DND-41 (cell line): ENCODE measurements around the gene ABLIM1.

Experiments used
- ATAC-seq: fragments of 200-7000 bp; cut with Tn5 transposase; 3 replicates; pipeline ENCODE4 v1.9.1; 2021; ENCODE audit warnings: low read depth; ENCODE audit not compliant: insufficient read depth
- DNase-seq: peaks from one replicate; pipeline ENCODE4 v3.0.0-alpha.2; 2020
- H2AFZ ChIP-seq: 2 replicates; pipeline ENCODE4 v1.6.0; 2012; ENCODE audit warnings: low read depth, low read length
- H3K27ac ChIP-seq: 2 replicates; pipeline ENCODE4 v1.5.1; 2012; ENCODE audit warnings: low read length, inconsistent platforms
- H3K27me3 ChIP-seq: fragments of 200-600 bp; sonication (generic); 2 replicates; pipeline ENCODE4 v1.6.0; 2012; ENCODE audit warnings: low read length, mild to moderate bottlenecking, inconsistent platforms; ENCODE audit not compliant: insufficient read depth, poor library complexity
- H3K36me3 ChIP-seq: 2 replicates; pipeline ENCODE4 v1.5.1; 2012; ENCODE audit warnings: low read length, inconsistent platforms; ENCODE audit not compliant: insufficient read depth
- H3K4me1 ChIP-seq: 2 replicates; pipeline ENCODE4 v1.5.1; 2012; ENCODE audit warnings: mild to moderate bottlenecking, low read length; ENCODE audit not compliant: insufficient read depth
- H3K4me2 ChIP-seq: 2 replicates; pipeline ENCODE4 v1.6.0; 2012; ENCODE audit warnings: mild to moderate bottlenecking, moderate library complexity, low read length, inconsistent platforms; ENCODE audit not compliant: insufficient read depth
- H3K4me3 ChIP-seq, 2 experiments: fragments of 200-600 bp in 1 of 2; shearing (Covaris generic) in 1 of 2; 2 replicates each; pipeline ENCODE4 v1.5.1; 2012 to 2016; ENCODE audit warnings: inconsistent platforms in 2 of 2, low read length in 2 of 2, mild to moderate bottlenecking in 2 of 2, low read depth in 1 of 2, moderate library complexity in 1 of 2
- H3K79me2 ChIP-seq: 2 replicates; pipeline ENCODE4 v1.6.0; 2012; ENCODE audit warnings: low read length, inconsistent platforms; ENCODE audit not compliant: insufficient read depth
- H3K9ac ChIP-seq: 2 replicates; pipeline ENCODE4 v1.6.0; 2012; ENCODE audit warnings: low read depth, mild to moderate bottlenecking, inconsistent platforms, low read length, moderate library complexity
- H3K9me3 ChIP-seq: 2 replicates; pipeline ENCODE4 v1.5.1; 2012; ENCODE audit warnings: low read length, moderate library complexity, mild to moderate bottlenecking, inconsistent platforms; ENCODE audit not compliant: insufficient read depth, severe bottlenecking
- H4K20me1 ChIP-seq: 2 replicates; pipeline ENCODE4 v1.6.0; 2012; ENCODE audit warnings: low read length; ENCODE audit not compliant: insufficient read depth
- CTCF ChIP-seq: IDR thresholded peaks from 2 replicates; pipeline ENCODE4 v1.5.1; 2012; ENCODE audit warnings: borderline replicate concordance, low read length, moderate library complexity, mild to moderate bottlenecking; ENCODE audit not compliant: poor library complexity, severe bottlenecking; ENCODE audit errors: extremely low read depth
- EZH2 ChIP-seq: IDR thresholded peaks from 3 replicates; pipeline ENCODE4 v1.6.1; 2012; ENCODE audit warnings: borderline replicate concordance, low read depth, mild to moderate bottlenecking, moderate library complexity, low read length, inconsistent platforms; ENCODE audit not compliant: severe bottlenecking

ABLIM1 gene

GRCh38 chr10:114402233-114402632, 255.8 kb downstream of the ABLIM1 start:
- Histone ChIP-seq H2AFZ (no peak overlapping the region), H3K4me2 (no peak overlapping the region), H3K27me3 (peaks cover 10% of the 10 kb centered on the region), H3K27ac (no peak overlapping the region), H3K9ac (no peak overlapping the region), H4K20me1 (no peaks in the 10 kb centered on the region), H3K4me1 (no peaks in the 10 kb centered on the region), H3K36me3 (no peaks in the 10 kb centered on the region), H3K79me2 (no peaks in the 10 kb centered on the region), H3K9me3 (no peaks in the 10 kb centered on the region), H3K4me3 (no peak overlapping the region)
- DNase-seq (no peak), ATAC-seq (no peak)
- TF ChIP-seq EZH2: no peak
- TF ChIP-seq CTCF: no peak

GRCh38 chr10:114401195-114401791, 256.8 kb downstream of the ABLIM1 start:
- Histone ChIP-seq H3K4me3 (no peak overlapping the region), H3K9ac (no peak overlapping the region), H4K20me1 (no peaks in the 10 kb centered on the region), H3K36me3 (no peaks in the 10 kb centered on the region), H3K27me3 (peaks cover 14% of the 10 kb centered on the region), H2AFZ (no peak overlapping the region), H3K4me2 (no peak overlapping the region), H3K9me3 (no peaks in the 10 kb centered on the region), H3K4me1 (no peaks in the 10 kb centered on the region), H3K79me2 (no peaks in the 10 kb centered on the region), H3K27ac (no peak overlapping the region)
- DNase-seq (no peak), ATAC-seq (no peak)
- TF ChIP-seq EZH2: no peak
- TF ChIP-seq CTCF: no peak

- H4K20me1 ChIP-seq: no peaks in the 10 kb centered on the region
- no peaks in the 10 kb centered on the region for H3K36me3 ChIP-seq
- ATAC-seq (no peak), DNase-seq (no peak)
- no peak overlapping the region for H3K9ac ChIP-seq
- TF ChIP-seq EZH2: no peak
- TF ChIP-seq CTCF: no peak
- H3K27ac ChIP-seq: no peak overlapping the region
- H2AFZ ChIP-seq: no peak overlapping the region
- H3K9me3 ChIP-seq: no peaks in the 10 kb centered on the region
- H3K4me1 ChIP-seq: no peaks in the 10 kb centered on the region
- H3K27me3 ChIP-seq: peaks cover 27% of the 10 kb centered on the region
- no peak overlapping the region for H3K4me2 ChIP-seq
- H3K79me2 ChIP-seq: no peaks in the 10 kb centered on the region
- H3K4me3 ChIP-seq: no peak overlapping the region
Observed at GRCh38 chr10:114400091-114400490, 258.0 kb downstream of the ABLIM1 start.

- Histone ChIP-seq H3K4me3 (no peak overlapping the region), H3K4me2 (no peak overlapping the region), H3K27me3 (peaks cover 32% of the 10 kb centered on the region), H3K4me1 (no peaks in the 10 kb centered on the region), H4K20me1 (no peaks in the 10 kb centered on the region), H3K9ac (no peak overlapping the region), H2AFZ (no peak overlapping the region), H3K27ac (no peak overlapping the region), H3K9me3 (no peaks in the 10 kb centered on the region), H3K79me2 (no peaks in the 10 kb centered on the region), H3K36me3 (no peaks in the 10 kb centered on the region)
- DNase-seq (no peak), ATAC-seq (no peak)
- no peak for TF ChIP-seq CTCF
- no peak for TF ChIP-seq EZH2
Observed at GRCh38 chr10:114399576-114399975, 258.5 kb downstream of the ABLIM1 start.
